HepG2 (cell line): ENCODE data around the gene RMI1. TPM values are rescaled to one million over a fixed set of nuclear protein-coding genes. Genes with fewer than 3 reads are reported as not detected.

Experiments used
- ATAC-seq: fragments of 200-7000 bp; cut with Tn5 transposase; 3 replicates; pipeline ENCODE4 v1.9.1; 2020; ENCODE audit warnings: mild to moderate bottlenecking, moderate library complexity
- BruUV-seq: library from RNA; stranded (reverse); fragments of 400-500 nt; replicated peaks from 2 replicates; lab custom pipeline; 2021; lab: Mats Ljungman, UMichigan
- CTCF ChIA-PET: fragments of 300-600 bp; formaldehyde crosslinking; extraction: SDS; loops from one replicate; lab custom pipeline; 2021; ENCODE audit warnings: low total read pairs, inconsistent platforms, low intra/inter-chr PET ratio; lab: Yijun Ruan, JAX
- POLR2A ChIA-PET: fragments of 350-600 bp; sonication (Branson Sonifier 250); formaldehyde crosslinking; loops from one replicate; lab custom pipeline; 2020; ENCODE audit warnings: antibody characterized with exemption, inconsistent platforms; lab: Yijun Ruan, JAX
- DNase-seq: peaks from one replicate; pipeline ENCODE4 v3.0.0-alpha.2; 2015; ENCODE audit warnings: low spot score
- FAIRE-seq: peaks from 3 replicates; lab custom pipeline; 2011; peaks lifted over from hg19 to GRCh38; lab: Jason Lieb, UNC
- H2AFZ ChIP-seq: one replicate; pipeline ENCODE4 v1.6.1; 2011; ENCODE audit warnings: low read length, inconsistent platforms
- H3K27ac ChIP-seq: fragments of 300-600 bp; 3 replicates; pipeline ENCODE4 v1.8.0; 2011; ENCODE audit warnings: mixed run types, mild to moderate bottlenecking, mixed read lengths, low read length, inconsistent platforms; ENCODE audit not compliant: insufficient read depth; ENCODE audit errors: extremely low read length
- H3K27me3 ChIP-seq, 2 experiments: fragments of 200-600 bp in 1 of 2; 2 replicates in 1 of 2; 3 replicates in 1 of 2; pipeline versions ENCODE4 v1.6.0 to v1.8.0; 2011; ENCODE audit warnings: low read length in 2 of 2, mild to moderate bottlenecking in 2 of 2, moderate library complexity in 2 of 2, inconsistent platforms in 1 of 2; ENCODE audit not compliant: insufficient read depth in 2 of 2, control insufficient read depth in 1 of 2
- H3K36me3 ChIP-seq, 2 experiments: fragments of 200-600 bp in 1 of 2; replicated peaks in 1 of 2; 2 replicates in 1 of 2; 3 replicates in 1 of 2; pipeline versions ENCODE4 v1.5.1 to v1.8.0; 2011; ENCODE audit warnings: low read length in 2 of 2, inconsistent platforms in 1 of 2; ENCODE audit not compliant: insufficient read depth in 2 of 2, control insufficient read depth in 1 of 2
- H3K4me1 ChIP-seq: 2 replicates; pipeline ENCODE4 v1.5.1; 2012; ENCODE audit warnings: low read length, inconsistent platforms; ENCODE audit not compliant: insufficient read depth
- H3K4me2 ChIP-seq: 2 replicates; pipeline ENCODE4 v1.6.0; 2011; ENCODE audit warnings: low read depth, low read length, inconsistent platforms
- H3K4me3 ChIP-seq, 3 experiments: fragments of 200-600 bp in 1 of 3; sonication (generic), shearing (Covaris generic) in 1 of 3; replicated peaks in 1 of 3; 2 replicates each; pipeline ENCODE4 v1.5.1; 2011 to 2016; ENCODE audit warnings: low read length in 3 of 3, inconsistent platforms in 2 of 3, low read depth in 2 of 3, mild to moderate bottlenecking in 2 of 3, control low read depth in 1 of 3, mixed read lengths in 1 of 3; ENCODE audit not compliant: insufficient read depth in 1 of 3
- H3K79me2 ChIP-seq: one replicate; pipeline ENCODE4 v1.6.1; 2011; ENCODE audit warnings: low read length, inconsistent platforms; ENCODE audit not compliant: insufficient read depth
- H3K9ac ChIP-seq: 2 replicates; pipeline ENCODE4 v1.6.0; 2011; ENCODE audit warnings: mild to moderate bottlenecking, low read depth, low read length, inconsistent platforms; ENCODE audit not compliant: insufficient read depth
- H3K9me3 ChIP-seq: 2 replicates; pipeline ENCODE4 v1.5.1; 2012; ENCODE audit warnings: mild to moderate bottlenecking, low read length
- H4K20me1 ChIP-seq: 2 replicates; pipeline ENCODE4 v1.6.0; 2011; ENCODE audit warnings: inconsistent platforms, mild to moderate bottlenecking, low read length, moderate library complexity; ENCODE audit not compliant: insufficient read depth
- AHDC1 ChIP-seq: sonication (generic); formaldehyde crosslinking; IDR thresholded peaks from 2 replicates; pipeline ENCODE4 v1.5.1; 2020; ENCODE audit warnings: mild to moderate bottlenecking, missing genetic modification reagents, borderline replicate concordance
- FOXK1 ChIP-seq: sonication (generic); formaldehyde crosslinking; IDR thresholded peaks from 2 replicates; pipeline ENCODE4 v1.4.0; 2020; ENCODE audit warnings: low read depth, missing genetic modification reagents, borderline replicate concordance
- HMGXB3 ChIP-seq: sonication (generic); formaldehyde crosslinking; IDR thresholded peaks from 2 replicates; pipeline ENCODE4 v1.4.0; 2020; ENCODE audit warnings: missing genetic modification reagents, borderline replicate concordance
- NRL ChIP-seq: sonication (generic); formaldehyde crosslinking; IDR thresholded peaks from 2 replicates; pipeline ENCODE4 v1.5.0; 2020; ENCODE audit warnings: missing genetic modification reagents, mild to moderate bottlenecking, moderate library complexity, borderline replicate concordance
- SNRNP70 ChIP-seq: fragments of 200-400 bp; formaldehyde crosslinking; IDR thresholded peaks from 2 replicates; pipeline ENCODE4 v1.6.1; 2017; ENCODE audit warnings: mild to moderate bottlenecking, low read depth, low read length, moderate library complexity
- ZFX ChIP-seq: sonication (generic); formaldehyde crosslinking; IDR thresholded peaks from 2 replicates; pipeline ENCODE4 v1.4.0; 2020; ENCODE audit warnings: mild to moderate bottlenecking, low read depth, missing genetic modification reagents, moderate library complexity
- ZNF281 ChIP-seq: sonication (generic); formaldehyde crosslinking; IDR thresholded peaks from 2 replicates; pipeline ENCODE4 v1.4.0; 2020; ENCODE audit warnings: missing genetic modification reagents, borderline replicate concordance
- ZNF33A ChIP-seq: sonication (generic); formaldehyde crosslinking; IDR thresholded peaks from 2 replicates; pipeline ENCODE4 v1.5.1; 2020; ENCODE audit warnings: missing genetic modification reagents, mild to moderate bottlenecking, moderate library complexity, borderline replicate concordance
- ZNF383 ChIP-seq: sonication (generic); formaldehyde crosslinking; IDR thresholded peaks from 2 replicates; pipeline ENCODE4 v1.4.0; 2020; ENCODE audit warnings: missing genetic modification reagents, mild to moderate bottlenecking, borderline replicate concordance
- ZNF749 ChIP-seq: sonication (generic); formaldehyde crosslinking; IDR thresholded peaks from 2 replicates; pipeline ENCODE4 v1.8.0; 2022; ENCODE audit warnings: mild to moderate bottlenecking, missing genetic modification reagents, moderate library complexity, borderline replicate concordance
- WGBS: methylation state at CpG from one replicate; pipeline ENCODE4 v1.1.6; 2017; ENCODE audit warnings: low lambda C conversion rate; 5-methylcytosine and 5-hydroxymethylcytosine counted together
- in situ Hi-C: cut with HindIII; loops from 2 replicates; pipeline ENCODE4 v1.10.0; 2017; ENCODE audit warnings: low pct_unique_long_range_greater_than_20kb; ENCODE audit not compliant: extremely low pct_ligation_motif_present
- intact Hi-C: fragments of 100-400 bp; cut with micrococcal nuclease; formaldehyde crosslinking; loops from one replicate; pipeline ENCODE4 v1.10.0; 2022; ENCODE audit not compliant: unreplicated experiment
- polyA plus RNA-seq, 8 experiments: library from polyadenylated mRNA; depleted of rRNA in 3 of 8; stranded (reverse) in 7 of 8; unstranded in 1 of 8; fragments of >200 nt; fragmentation: Illumina TruSeq in 4 of 8; extraction: Trizol in 4 of 8; gene quantifications; 2 replicates each; pipeline versions ENCODE4 v1.2.1 to v1.2.3, GENCODE V29; 2011 to 2016; ENCODE audit warnings: low read depth in 4 of 8, missing spikeins in 1 of 8, mixed read lengths in 1 of 8; ENCODE audit not compliant: insufficient read depth in 1 of 8
- total RNA-seq, 5 experiments: library from RNA; depleted of rRNA; stranded (reverse); fragments of >200 nt; fragmentation: Illumina TruSeq; extraction: Trizol; gene quantifications; 2 replicates each; pipeline ENCODE4 v1.2.3, GENCODE V29; 2016; ENCODE audit warnings: low read depth in 1 of 5

The RMI1 gene
- total and polyA plus RNA-seq, 2 of the 13 experiments (the other 11 are each of a cell fraction or from before 2014, with no cell fraction given) = 0.54 to 3.7 TPM

- ChIA-PET CTCF (no interaction called here), POLR2A (no interaction called here)
- Histone ChIP-seq H3K9me3 (no peaks in the 10 kb centered on the region), H3K79me2 (no peaks in the 10 kb centered on the region), H2AFZ (no peak overlapping the region), H3K27ac (no peak overlapping the region), H3K4me2 (no peak overlapping the region), H3K36me3 (no peaks in the 10 kb centered on the region)
- intact Hi-C loops = no loop called here
- WGBS = 100% methylated on average over 2 of the region's 2 CpGs
- DNase-seq = no peak
- BruUV-seq = no TSS peak
- TF ChIP-seq ZNF749 (CRISPR knock-in tag) (no peak), ZNF383 (CRISPR knock-in tag) (no peak), SNRNP70 (no peak), ZFX (CRISPR knock-in tag) (no peak), NRL (CRISPR knock-in tag) (no peak), AHDC1 (CRISPR knock-in tag) (no peak), ZNF33A (CRISPR knock-in tag) (no peak), HMGXB3 (CRISPR knock-in tag) (no peak), ZNF281 (CRISPR knock-in tag) (no peak), FOXK1 (CRISPR knock-in tag) (no peak)
- TF ChIP-seq, all 625 proteins: peak for 0
- ATAC-seq = no peak
- in situ Hi-C loops = no loop called here
- Histone ChIP-seq H3K9ac (no peak overlapping the region), H4K20me1 (no peaks in the 10 kb centered on the region), H3K4me3 (no peak overlapping the region), H3K4me1 (peaks cover 18% of the 10 kb centered on the region), H3K27me3 (no peaks in the 10 kb centered on the region)
- FAIRE-seq = no peak
Measured at GRCh38 chr9:83932011-83932410, 48.6 kb upstream of the RMI1 start.
